GM18861 (cell line): ENCODE data around the gene SCN1A.

ENCODE experiments used
- ATAC-seq: cut with Tn5 transposase; IDR thresholded peaks from one replicate; pipeline ENCODE4 v1.9.1; 2021; ENCODE audit not compliant: unreplicated experiment

The SCN1A gene

DNA sequence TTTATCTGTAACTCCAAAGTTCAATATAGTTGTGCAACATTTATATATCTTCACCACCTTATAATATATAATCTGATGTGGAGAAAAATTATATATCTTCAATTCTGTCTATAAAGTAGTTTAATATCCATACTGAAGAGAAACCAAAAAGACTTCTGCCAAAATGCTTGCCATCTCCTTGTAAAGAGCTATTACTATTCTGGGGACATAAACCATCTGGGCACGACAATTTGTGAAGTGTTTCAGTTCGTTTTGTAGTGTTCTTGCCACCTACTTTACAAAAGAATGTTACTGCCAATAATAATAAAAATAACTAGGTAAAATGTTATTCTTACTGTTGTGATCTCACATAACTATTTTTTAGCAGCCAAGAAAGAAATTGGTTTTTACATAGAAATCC is 45.1 kb downstream of the SCN1A start:
- no peak for ATAC-seq

DNA sequence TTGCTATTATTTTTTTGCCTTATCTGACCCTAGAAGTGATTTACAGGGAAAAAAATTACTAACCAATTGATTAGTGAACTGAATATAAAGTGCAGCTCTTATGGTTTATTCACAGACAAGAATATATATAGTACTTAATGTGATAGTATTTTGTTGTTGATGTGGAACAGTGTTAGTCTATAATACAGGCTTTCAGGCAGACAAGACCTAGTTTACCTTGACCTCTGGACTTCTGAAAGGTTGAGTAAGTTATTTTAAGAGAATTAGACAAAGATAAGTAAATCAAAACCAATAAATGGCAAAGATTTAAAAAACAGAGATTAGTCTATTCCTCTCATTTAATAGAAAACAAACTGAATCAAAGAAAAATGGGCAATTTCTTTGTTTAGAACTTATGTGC is 46.0 kb downstream of the SCN1A start:
- ATAC-seq: no peak

DNA sequence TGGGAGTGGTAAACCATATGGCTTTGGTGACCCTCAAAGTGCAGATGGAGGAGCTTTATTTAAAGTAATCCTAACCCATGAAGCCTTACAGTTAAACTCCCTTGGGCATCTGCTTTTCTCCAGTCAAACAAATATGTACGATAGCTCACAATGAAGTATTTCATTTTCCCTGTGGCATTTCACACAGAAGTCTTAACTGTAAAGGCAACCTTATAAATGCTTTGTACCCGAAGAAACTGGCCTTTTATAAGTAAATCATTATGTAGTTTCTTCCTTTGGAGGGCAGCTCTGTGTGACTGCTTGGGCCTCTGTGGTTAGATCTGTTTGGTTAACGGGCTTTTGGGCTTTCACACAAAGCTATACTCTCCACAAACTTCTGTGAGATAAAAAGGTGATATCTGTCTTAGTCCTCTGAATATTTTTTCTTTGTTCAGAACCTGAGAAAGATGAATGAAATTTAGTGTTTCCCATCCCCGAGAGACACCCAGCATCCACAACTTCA is 46.6 kb downstream of the SCN1A start:
- no peak for ATAC-seq

DNA sequence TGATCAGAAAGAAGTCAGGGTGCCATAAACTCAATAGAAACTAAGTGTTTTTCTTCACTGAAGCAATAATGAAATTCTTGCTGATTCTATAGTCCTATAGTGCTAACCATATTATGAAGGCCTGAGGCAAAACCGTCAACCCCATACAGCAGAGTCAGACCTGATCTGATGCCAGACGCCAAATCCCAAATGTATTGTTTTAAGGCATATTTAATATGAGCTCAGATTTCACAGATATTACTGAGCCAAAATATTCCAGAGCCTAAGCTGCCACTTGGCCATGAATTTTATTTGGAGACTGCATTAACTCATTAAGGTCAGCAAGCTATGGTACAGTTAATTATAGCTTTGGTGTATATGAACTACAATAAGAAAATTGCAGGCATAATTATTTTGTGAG is 53.4 kb downstream of the SCN1A start:
- no peak for ATAC-seq

DNA sequence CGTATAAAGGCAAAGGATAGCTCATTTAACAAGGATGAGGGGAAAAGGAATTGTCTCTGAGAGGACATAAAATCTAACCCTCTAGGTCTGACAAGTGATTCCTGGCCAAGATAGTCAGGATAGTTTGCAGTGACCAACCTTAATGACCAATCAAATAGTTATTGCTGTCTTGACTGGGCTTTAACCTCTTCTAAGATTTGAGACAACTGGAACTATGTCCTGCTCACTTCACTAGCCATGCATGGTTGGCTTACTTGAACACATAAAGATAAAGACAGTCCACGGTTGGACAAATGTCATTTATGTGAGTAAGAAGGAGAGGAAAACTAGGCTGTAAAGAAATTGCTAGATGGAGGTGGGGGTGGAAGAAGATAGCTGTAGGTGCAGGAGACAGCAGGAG is 53.8 kb downstream of the SCN1A start:
- no peak for ATAC-seq

- no peak for ATAC-seq
Observed at GRCh38 chr2:166070231-166070630, 57.6 kb downstream of the SCN1A start.

- ATAC-seq: no peak
Observed at GRCh38 chr2:166068981-166069380, 58.8 kb downstream of the SCN1A start.

DNA sequence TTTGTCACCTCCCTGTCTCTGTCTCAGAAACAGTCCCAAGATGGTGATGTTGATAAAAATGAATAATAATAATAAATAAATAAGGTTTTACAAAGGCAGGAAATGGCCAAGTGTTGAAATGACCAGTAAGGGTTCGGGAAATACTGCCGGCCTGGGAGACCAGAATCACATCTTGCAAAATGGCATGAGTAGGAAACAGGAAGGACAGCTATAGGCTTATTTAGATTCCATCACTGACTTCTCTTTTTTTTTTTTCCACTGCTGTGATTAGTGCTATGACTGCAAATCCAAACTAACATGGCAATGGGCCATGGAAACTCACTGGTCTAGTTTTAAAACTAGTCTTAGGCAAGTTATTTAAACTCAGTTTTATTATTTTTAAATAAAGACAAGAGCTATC is 60.6 kb downstream of the SCN1A start:
- no peak for ATAC-seq

- ATAC-seq: no peak
Observed at GRCh38 chr2:166060191-166060590, 67.6 kb downstream of the SCN1A start.

DNA sequence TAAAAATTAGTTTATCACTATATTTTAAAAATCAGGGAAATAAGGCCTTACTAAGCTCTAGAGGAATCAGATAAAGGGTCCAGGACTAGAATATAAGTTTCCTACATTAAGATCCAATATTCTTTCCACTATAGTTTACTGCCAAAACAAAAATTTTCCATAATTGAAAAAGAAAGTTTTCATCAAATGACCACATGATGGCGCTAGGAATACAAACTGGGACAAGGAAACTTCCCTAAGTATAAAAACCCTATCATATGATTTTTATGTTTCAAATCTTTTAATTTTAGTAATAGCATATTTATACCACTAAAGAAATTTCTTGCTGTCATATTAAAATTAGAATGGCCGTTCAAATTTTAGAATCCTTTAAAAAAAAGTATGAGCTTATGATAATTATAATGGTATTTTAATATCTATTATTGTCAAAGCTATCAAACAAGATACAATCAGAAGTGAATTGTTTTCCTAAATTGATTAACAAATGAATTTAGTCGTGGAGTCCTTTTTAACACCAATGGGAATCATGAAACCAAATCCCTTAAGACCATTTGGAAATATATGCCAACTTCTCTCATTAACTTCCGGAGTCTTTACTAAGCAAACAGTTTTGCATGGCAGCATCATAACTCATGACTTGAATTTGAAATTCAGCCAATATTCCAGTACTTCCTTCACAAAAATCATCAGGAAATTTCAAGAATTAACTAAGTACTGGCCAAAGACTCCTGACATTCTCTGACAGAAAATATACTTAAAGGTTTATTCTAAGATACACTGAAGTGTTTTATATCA is 70.3 kb downstream of the SCN1A start:
- no peak for ATAC-seq

DNA sequence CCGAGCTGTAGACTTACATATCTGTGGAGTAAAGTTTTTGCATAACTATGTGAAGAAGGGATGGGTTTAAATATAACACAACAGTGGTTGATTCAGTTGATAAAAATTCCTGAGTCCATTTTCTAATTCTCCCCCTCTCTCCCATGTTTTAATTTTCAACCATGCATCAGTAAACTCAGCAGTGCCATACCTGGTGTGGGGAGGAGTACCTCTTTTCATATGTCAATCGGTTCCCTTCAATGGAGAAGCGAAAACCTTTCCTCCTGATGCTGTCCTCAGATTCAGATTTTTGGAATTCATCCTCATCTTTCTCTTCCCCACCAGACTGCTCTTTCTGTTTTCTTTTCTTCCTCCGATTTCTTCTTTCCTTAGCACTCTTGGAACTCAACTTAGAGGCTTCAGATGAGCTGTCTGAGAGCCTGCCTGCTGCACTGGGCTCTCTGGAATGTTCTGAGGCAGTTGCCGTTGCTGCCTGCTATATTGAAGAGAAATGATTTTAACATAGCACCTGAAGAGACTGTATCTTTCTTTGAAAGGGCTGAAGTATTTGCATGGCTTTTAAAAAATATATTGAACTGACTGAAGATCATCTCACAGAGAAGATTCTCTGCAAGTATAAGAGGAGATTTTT is 82.9 kb downstream of the SCN1A start:
- ATAC-seq: no peak

DNA sequence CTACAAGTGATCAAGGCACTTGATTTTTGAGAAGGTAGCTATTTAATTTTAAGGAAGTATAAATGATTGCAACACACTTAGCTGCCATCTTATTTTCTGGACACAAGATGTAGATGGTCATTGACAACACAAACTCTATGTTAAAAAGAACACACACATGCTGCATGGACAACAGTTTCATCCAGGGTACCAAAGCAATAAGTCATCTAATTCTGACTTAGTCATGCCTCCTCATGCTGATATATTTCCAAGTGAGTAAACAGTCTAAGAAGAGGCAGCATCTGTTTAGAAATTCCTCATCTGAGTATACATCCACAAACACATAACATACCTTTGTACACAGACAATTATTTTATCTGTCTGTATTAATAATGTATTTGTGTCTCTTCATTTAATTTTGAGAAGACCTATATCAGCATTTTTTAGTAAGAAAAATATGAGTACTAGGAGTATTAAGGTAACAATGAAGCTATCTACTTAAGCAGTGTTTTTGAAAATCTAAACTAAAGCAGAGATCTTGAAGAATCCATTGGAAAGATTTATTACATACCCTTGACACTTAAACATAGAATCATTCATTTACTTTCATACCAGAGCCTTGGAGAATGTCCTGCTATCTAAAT is 84.9 kb downstream of the SCN1A start:
- ATAC-seq: no peak

GRCh38 chr2:166042356-166042755 is 85.5 kb downstream of the SCN1A start:
- ATAC-seq: no peak

DNA sequence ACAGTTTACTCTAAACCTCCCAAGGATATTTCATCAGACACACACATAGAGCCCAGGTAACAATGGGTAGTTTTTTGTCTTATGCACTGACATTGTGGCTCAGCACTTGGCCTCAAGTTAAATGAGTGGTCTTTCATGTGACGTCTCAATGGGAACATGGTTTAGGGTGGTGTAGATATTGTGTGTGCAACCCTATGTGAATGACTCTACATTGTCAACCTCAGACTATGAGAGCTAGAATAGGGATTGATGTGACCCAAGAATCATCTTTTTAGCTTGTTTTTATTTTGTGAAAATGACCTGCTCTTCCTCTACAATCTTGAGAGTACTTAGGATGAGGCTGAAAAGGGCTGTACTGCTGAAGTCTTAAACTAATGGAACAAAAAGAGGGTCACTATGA is 86.2 kb downstream of the SCN1A start:
- ATAC-seq: no peak

GRCh38 chr2:166032361-166032760 is 95.5 kb downstream of the SCN1A start:
- no peak for ATAC-seq

DNA sequence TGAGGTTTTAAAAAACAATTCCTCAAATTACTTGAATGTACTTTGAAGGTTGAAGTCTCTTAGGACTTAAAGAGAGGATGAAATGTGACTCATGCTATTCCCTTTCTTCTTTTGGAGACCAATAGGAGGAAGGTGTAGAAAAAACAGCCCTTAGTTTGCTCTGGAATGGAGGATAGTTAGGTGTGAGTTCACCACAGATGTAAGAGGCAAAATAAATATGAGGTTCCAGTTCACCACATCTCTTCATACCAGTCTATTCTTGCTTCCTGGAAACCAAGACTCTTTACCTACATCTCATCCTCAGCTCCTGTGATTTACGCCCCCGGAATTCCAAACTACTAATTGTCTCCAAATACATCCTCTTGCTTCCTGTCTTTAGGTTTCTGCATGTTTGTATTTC is 96.8 kb downstream of the SCN1A start:
- no peak for ATAC-seq

DNA sequence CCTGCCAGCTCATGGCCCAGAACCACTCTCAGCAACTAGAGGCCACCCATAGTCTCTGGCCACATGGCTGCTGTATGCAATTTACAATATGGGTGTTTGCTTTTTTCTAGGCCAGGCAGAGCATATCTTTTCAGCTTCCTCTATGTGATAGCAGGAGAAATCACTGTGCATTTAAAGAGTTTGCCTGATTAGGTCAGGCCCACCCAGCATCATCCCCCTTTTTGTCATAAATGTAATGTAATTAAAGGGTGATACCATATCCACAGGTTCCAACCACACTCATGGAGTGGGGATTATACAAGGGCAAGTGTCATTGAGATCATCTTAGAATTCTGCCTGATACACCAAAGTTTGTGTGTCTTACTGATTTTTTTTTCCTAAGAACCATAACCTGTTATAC is 102.5 kb downstream of the SCN1A start:
- no peak for ATAC-seq

DNA sequence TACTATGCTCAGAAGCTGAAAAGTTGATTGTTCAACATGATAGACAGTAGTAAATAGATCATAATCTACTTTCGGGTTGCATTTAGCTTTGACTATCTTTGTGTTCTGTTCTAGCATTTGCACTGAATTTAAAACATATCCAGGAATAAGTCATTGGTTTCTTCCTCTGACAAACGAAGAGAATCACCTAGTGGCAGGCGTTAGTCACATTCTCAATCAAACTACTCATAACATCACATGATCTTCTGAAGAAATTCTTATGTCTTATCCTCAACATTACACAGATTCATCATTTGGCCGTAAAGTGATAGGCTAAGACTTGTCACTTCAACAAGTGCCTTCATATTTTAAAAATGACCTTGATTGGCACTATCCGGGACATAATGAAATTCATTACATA is 110.6 kb downstream of the SCN1A start:
- no peak for ATAC-seq

- no peak for ATAC-seq
Observed at GRCh38 chr2:166013878-166014277, 113.9 kb downstream of the SCN1A start.

- ATAC-seq: no peak
Observed at GRCh38 chr2:166011660-166012059, 116.2 kb downstream of the SCN1A start.

- no peak for ATAC-seq
Observed at GRCh38 chr2:166000401-166000800, 127.4 kb downstream of the SCN1A start.

DNA sequence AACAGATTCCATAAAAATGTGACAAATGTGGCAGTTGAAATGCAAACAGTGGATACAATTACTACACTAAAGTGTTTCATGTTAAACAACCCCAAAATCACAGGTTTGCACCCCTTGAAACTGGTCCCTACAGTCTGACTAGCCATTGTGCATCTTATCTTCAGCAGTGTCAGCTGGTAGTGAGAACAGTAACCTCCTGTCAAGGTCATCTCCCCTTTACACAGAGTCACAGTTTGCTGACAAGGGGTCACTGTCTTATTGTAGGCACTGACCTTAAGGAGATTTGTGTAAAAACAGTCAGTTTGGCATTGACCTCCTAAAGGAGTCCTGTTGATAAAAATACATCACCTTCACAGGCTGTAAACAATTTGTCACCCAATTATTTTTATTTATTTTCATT is 137.0 kb downstream of the SCN1A start:
- ATAC-seq: no peak
